ENCODE measurements around the gene MAP10. TPM values are rescaled to one million over a fixed set of nuclear protein-coding genes. Genes with fewer than 3 reads are reported as not detected.

MAP10 gene
- total RNA-seq, 4 donors from 2014 or later = 1.7 to 3.2 (median 2.5) TPM

DNA sequence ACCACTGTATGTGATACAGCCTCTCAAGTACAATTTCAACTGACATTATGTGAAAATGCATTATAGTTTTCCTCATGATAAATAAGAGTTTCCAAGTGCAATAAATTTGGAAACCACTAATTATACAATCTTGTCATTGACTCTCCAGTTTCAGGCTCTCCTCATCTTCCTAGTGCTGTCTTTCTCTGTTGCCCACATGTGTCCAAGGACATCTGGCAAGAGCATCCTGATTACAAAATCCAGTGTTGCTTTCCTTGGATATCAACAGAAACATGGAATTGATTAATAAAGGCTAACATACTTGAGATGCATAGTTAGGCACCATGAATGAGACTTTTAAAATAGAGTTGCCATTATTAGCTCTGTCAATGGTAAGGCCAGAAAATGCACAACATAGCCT is 15.6 kb upstream of the MAP10 start:
- Histone ChIP-seq H3K4me3 (no peak overlapping the region), H3K27ac (no peak overlapping the region), H3K27me3 (no peaks in the 10 kb centered on the region), H3K4me1 (peaks cover 0 to 6% (median 0%) of the 10 kb centered on the region in 4 donors), H3K9me3 (no peaks in the 10 kb centered on the region), H3K36me3 (no peaks in the 10 kb centered on the region)
- TF ChIP-seq POLR2A (IDR thresholded peaks at IDR 0.05) = no peak
- no peak for TF ChIP-seq CTCF (IDR thresholded peaks at IDR 0.05)
- no peak for DNase-seq

DNA sequence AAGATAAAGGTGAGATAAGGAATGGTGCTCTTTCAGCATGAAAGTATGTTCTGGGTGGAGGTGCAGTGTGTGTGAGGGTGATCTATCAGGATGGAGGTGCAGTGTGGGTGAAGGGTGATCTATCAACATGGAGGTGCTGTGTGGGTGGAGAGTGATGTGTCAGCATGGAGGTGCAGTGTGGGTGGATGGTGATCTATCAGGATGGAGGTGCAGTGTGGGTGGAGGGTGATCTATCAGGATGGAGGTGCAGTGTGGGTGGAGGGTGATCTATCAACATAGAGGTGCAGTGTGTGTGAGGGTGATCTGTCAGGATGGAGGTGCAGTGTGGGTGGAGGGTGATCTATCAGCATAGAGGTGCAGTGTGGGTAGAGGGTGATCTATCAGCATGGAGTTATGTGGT is 12.3 kb upstream of the MAP10 start:
- H3K27ac ChIP-seq = no peak overlapping the region
- no peaks in the 10 kb centered on the region for H3K9me3 ChIP-seq
- H3K27me3 ChIP-seq = no peaks in the 10 kb centered on the region
- DNase-seq = no peak
- no peak for TF ChIP-seq POLR2A (IDR thresholded peaks at IDR 0.05)
- H3K4me3 ChIP-seq = no peak overlapping the region
- H3K36me3 ChIP-seq = no peaks in the 10 kb centered on the region
- peaks cover 0 to 6% (median 0%) of the 10 kb centered on the region in 4 donors for H3K4me1 ChIP-seq

DNA sequence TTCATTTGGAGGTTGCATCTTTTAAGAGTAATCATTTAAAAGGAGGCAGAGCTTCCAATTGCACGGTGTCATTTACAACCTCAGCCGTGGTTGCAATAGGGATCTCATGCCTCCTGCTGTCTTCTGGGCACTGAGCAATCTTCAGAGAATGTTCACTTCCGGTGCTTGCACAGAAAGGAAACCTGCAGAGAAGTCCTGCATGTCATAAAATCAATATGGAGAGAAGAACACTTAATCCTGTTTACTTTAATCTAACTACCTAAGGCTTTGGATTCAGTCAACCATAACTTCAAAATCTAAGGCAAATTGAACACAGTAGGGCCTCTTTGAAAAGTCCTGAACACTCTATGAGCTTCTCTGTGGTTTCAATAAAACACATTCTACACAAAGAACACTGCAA is 11.3 kb upstream of the MAP10 start:
- no peaks in the 10 kb centered on the region for H3K36me3 ChIP-seq
- H3K27me3 ChIP-seq = no peaks in the 10 kb centered on the region
- H3K4me1 ChIP-seq = peaks cover 0 to 6% (median 0%) of the 10 kb centered on the region in 4 donors
- TF ChIP-seq CTCF (IDR thresholded peaks at IDR 0.05) = peak in 3 of 6 experiments; percentile 48 to 58 (median 54)
- TF ChIP-seq POLR2A (IDR thresholded peaks at IDR 0.05) = no peak
- no peak overlapping the region for H3K4me3 ChIP-seq
- no peak overlapping the region for H3K27ac ChIP-seq
- DNase-seq = peak in 1 of 3 donors; percentile 49
- no peaks in the 10 kb centered on the region for H3K9me3 ChIP-seq

DNA sequence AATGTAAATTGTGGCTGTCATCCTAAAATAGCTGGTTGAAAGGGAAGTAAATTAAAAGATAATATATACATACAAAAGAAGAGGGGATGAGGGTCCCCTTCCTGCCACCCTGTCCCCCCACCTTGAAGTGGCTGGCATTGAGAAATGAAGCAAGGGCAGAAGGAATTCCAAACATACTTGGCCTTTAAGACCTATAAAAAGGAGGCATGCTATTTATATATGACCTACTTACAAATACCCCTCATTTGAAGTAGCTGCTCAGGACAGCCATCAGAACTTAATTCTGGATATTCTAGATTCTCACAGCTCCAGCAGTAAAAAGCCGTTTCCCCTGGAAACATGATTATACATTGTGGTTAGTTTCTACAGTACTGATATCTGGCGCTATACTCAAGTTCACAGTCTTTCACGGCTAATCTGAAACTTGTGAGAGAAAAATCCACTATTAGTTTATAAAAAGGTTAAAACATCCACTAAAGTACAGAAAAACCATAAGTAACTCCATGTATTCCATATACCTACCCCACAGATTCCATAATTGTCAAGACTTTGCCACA is 9.6 kb upstream of the MAP10 start:
- H3K36me3 ChIP-seq = no peaks in the 10 kb centered on the region
- TF ChIP-seq POLR2A (IDR thresholded peaks at IDR 0.05) (no peak), CTCF (IDR thresholded peaks at IDR 0.05) (no peak)
- no peaks in the 10 kb centered on the region for H3K27me3 ChIP-seq
- H3K27ac ChIP-seq = no peak overlapping the region
- H3K4me3 ChIP-seq = no peak overlapping the region
- H3K4me1 ChIP-seq = peaks cover 0 to 6% (median 0%) of the 10 kb centered on the region in 4 donors
- no peak for DNase-seq
- H3K9me3 ChIP-seq = no peaks in the 10 kb centered on the region

DNA sequence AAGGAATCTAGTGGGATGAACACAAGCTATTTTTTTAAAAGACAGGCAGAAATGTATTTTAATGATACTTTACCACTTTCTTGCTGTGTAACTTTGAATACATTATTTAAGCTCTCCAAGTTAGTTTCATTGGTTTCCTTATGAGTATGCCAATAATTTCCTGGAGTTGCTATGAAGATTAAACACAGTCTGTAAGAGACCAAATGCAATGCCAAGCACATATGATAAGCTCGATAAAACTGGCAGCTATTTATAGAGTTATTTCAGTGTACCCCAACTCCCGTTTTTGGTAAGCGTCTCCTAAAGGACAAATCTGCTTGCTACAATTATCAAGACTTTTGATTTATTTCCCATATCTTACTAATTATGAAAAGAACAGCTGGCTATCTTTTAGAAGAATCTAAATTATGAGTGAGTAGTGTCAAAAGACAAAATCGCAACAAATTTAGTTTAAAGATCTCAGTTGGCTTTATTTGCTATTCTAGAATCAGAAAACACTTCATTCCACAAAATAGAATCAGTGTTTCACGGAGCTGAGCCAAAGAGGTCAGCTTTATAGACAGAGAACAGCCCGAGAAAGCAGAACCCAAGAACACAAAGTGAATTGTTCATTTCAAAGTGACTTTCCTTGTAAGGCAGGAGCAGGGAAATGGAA is 7.2 kb upstream of the MAP10 start:
- no peak overlapping the region for H3K4me3 ChIP-seq
- H3K36me3 ChIP-seq = no peaks in the 10 kb centered on the region
- no peaks in the 10 kb centered on the region for H3K27me3 ChIP-seq
- no peaks in the 10 kb centered on the region for H3K9me3 ChIP-seq
- DNase-seq = no peak
- H3K27ac ChIP-seq = no peak overlapping the region
- peaks cover 0 to 6% (median 0%) of the 10 kb centered on the region in 4 donors for H3K4me1 ChIP-seq
- TF ChIP-seq POLR2A (IDR thresholded peaks at IDR 0.05) = no peak
- TF ChIP-seq CTCF (IDR thresholded peaks at IDR 0.05) = no peak

DNA sequence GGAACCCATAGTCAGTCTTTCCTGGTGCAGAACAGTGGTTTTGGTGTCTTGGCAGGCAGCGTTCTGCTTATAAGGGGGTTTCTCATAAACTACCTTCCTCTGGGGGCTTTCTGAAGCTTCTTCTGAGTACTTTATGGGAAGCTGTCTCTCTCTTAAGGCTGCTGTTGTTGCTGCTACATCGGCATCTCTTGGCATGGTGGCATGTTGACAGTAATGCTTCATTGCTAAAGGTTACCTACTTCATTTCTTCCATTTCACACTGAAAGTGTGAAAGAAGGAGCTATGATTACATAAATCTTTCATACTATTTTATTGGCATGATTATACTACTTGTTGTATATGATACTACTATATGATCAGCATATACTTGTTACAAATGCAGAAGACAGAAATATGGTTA is 6.3 kb upstream of the MAP10 start:
- Histone ChIP-seq H3K4me3 (no peak overlapping the region), H3K9me3 (no peaks in the 10 kb centered on the region), H3K27ac (no peak overlapping the region), H3K27me3 (no peaks in the 10 kb centered on the region), H3K4me1 (peaks cover 0 to 2% (median 0%) of the 10 kb centered on the region in 4 donors), H3K36me3 (no peaks in the 10 kb centered on the region)
- TF ChIP-seq POLR2A (IDR thresholded peaks at IDR 0.05) (no peak), CTCF (IDR thresholded peaks at IDR 0.05) (no peak)
- no peak for DNase-seq

Data from Peyer's patch (tissue), 4 donors.